GM12891 (cell line): ENCODE results near the gene DIP2A.

Experiments used
- POLR2A ChIP-seq: IDR thresholded peaks from 2 replicates; pipeline ENCODE4 v1.6.1; 2011; ENCODE audit warnings: low read depth, low read length, control low read depth
- POLR2AphosphoS5 ChIP-seq: IDR thresholded peaks from 2 replicates; pipeline ENCODE4 v1.6.1; 2011; ENCODE audit warnings: low read depth, low read length, control low read depth
- POU2F2 ChIP-seq: IDR thresholded peaks from 2 replicates; pipeline ENCODE4 v1.6.1; 2011; ENCODE audit warnings: low read depth, mild to moderate bottlenecking, control low read depth, low read length, moderate library complexity
- TAF1 ChIP-seq: IDR thresholded peaks from 2 replicates; pipeline ENCODE4 v1.6.1; 2011; ENCODE audit warnings: low read depth, low read length, control low read depth

DNA sequence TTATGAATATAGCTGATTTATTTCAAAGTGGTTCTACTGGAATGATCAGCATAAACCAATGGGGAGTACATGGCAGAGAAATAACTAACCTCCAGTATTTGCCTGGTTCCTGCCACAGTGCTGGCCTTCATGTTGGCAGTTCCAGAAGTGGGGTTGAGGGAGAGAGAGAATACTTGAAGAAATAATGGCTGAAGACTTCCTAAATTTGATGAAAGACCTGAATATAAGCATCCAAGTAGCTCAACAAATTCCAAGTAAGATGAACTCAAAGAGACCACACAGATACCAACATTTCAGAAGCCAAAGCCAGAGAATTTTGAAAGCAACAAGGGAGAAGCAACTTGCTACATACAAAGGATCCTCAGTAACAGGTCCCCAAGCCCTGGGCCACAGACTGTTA, 111.9 kb downstream of the DIP2A start:
- TF ChIP-seq POLR2AphosphoS5 (no peak), POLR2A (no peak), POU2F2 (no peak), TAF1 (no peak)
